RKO (cell line): ENCODE results near the gene FARSB.
A peak's percentile ranks its signal among the peaks of the same experiment; 100 is the strongest.
"Not testable (repeated sequence)": the region's sequence is repeated elsewhere in the genome, so short reads cannot be mapped to it uniquely, and the experiment has no call there.

Experiments used
- DNase-seq: peaks from one replicate; pipeline ENCODE4 v3.0.0-alpha.2; 2016; ENCODE audit warnings: low spot score

The FARSB gene

GRCh38 chr2:222655787-222656525, at the start of gene FARSB:
Gene FARSB (minus strand): TSS chr2:222656092. CDS start chr2:222656073, 19 bp downstream.
- DNase-seq: peak; percentile 94

GRCh38 chr2:222703886-222704285, 48.0 kb upstream of the FARSB start:
- no peak for DNase-seq

GRCh38 chr2:222703091-222703490, 47.2 kb upstream of the FARSB start:
- DNase-seq: no peak

- DNase-seq: no peak
These were observed 45.8 kb upstream of the FARSB start for GRCh38 chr2:222701721-222702131.

- DNase-seq: no peak
These were observed 45.3 kb upstream of the FARSB start for GRCh38 chr2:222701233-222701632.

- no peak for DNase-seq
These were observed 42.4 kb upstream of the FARSB start for GRCh38 chr2:222698276-222698675.

GRCh38 chr2:222693837-222694236, 37.9 kb upstream of the FARSB start:
- DNase-seq: peak; percentile 52

- not testable (repeated sequence) for DNase-seq
These were observed 37.5 kb upstream of the FARSB start for GRCh38 chr2:222693413-222693812.

- peak; percentile 79 for DNase-seq
These were observed 34.8 kb upstream of the FARSB start for GRCh38 chr2:222690564-222691200.

- DNase-seq: no peak
These were observed 33.4 kb upstream of the FARSB start for GRCh38 chr2:222689322-222689721.

- DNase-seq: no peak
These were observed 33.0 kb upstream of the FARSB start for GRCh38 chr2:222688917-222689316.

GRCh38 chr2:222686086-222686750, 30.3 kb upstream of the FARSB start:
- no peak for DNase-seq

- no peak for DNase-seq
These were observed 27.9 kb upstream of the FARSB start for GRCh38 chr2:222683805-222684204.

- no peak for DNase-seq
These were observed 22.1 kb upstream of the FARSB start for GRCh38 chr2:222677981-222678380.

GRCh38 chr2:222673883-222674282, 18.0 kb upstream of the FARSB start:
- peak; percentile 8 for DNase-seq

- no peak for DNase-seq
These were observed 17.4 kb upstream of the FARSB start for GRCh38 chr2:222673273-222673672.

- DNase-seq: no peak
These were observed 16.1 kb upstream of the FARSB start for GRCh38 chr2:222672068-222672401.

GRCh38 chr2:222671259-222672067, 15.6 kb upstream of the FARSB start, which contains the start of gene MOGAT1:
Gene MOGAT1 (plus strand): TSS chr2:222671658. CDS start chr2:222671786, 128 bp downstream.
- no peak for DNase-seq

GRCh38 chr2:222670191-222671038, 14.5 kb upstream of the FARSB start:
- DNase-seq: no peak

- no peak for DNase-seq
These were observed 13.5 kb upstream of the FARSB start for GRCh38 chr2:222669353-222669752.

- no peak for DNase-seq
These were observed 12.7 kb upstream of the FARSB start for GRCh38 chr2:222668494-222669154.
